Adrenal gland (tissue), 5 donors: ENCODE measurements around the gene UBAP2L.

Experiments
- POLR2A ChIP-seq, 2 donors: fragments of 450-650 bp; IDR thresholded peaks; one replicate each; pipeline ENCODE4 v1.6.1; 2017; ENCODE audit warnings: antibody characterized with exemption in 2 of 2, mild to moderate bottlenecking in 2 of 2, moderate library complexity in 1 of 2
- TF ChIP-seq, protein P1 (sequence below), 6 experiments: fragments of 450-650 bp in 4 of 6; fragments of 200-600 bp in 2 of 6; sonication (generic) in 1 of 6; IDR thresholded peaks; 1 replicate in 5 of 6; 2 replicates in 1 of 6; pipeline versions ENCODE4 v1.5.1 to v1.8.0; 2016 to 2021; ENCODE audit warnings: antibody characterized with exemption in 6 of 6, mild to moderate bottlenecking in 2 of 6, moderate library complexity in 1 of 6
- donor health status: DM: no; HTN: no; CAD: no.

DNA sequence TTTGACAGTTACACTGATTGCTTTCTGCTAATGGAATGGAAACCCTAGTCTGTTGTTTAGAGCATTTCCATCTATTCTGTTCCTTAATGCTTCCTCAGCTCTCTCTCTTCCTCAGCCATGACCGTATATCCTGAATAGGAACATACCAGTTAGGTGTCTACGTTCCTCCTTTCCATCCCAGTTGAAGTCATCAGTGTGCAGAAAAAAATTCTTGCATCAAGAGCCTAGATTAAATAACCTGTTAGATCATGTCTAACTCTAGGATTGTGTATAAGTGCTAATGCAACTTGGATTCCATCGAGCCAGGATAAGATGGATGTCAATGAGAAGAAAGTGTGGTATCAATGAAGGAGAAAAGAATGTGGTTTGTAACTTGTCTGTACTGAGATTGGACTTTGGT, 18.7 kb downstream of the UBAP2L start:
- TF ChIP-seq, protein P1, sequence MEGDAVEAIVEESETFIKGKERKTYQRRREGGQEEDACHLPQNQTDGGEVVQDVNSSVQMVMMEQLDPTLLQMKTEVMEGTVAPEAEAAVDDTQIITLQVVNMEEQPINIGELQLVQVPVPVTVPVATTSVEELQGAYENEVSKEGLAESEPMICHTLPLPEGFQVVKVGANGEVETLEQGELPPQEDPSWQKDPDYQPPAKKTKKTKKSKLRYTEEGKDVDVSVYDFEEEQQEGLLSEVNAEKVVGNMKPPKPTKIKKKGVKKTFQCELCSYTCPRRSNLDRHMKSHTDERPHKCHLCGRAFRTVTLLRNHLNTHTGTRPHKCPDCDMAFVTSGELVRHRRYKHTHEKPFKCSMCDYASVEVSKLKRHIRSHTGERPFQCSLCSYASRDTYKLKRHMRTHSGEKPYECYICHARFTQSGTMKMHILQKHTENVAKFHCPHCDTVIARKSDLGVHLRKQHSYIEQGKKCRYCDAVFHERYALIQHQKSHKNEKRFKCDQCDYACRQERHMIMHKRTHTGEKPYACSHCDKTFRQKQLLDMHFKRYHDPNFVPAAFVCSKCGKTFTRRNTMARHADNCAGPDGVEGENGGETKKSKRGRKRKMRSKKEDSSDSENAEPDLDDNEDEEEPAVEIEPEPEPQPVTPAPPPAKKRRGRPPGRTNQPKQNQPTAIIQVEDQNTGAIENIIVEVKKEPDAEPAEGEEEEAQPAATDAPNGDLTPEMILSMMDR (IDR thresholded peaks at IDR 0.05) = no peak
- TF ChIP-seq POLR2A (IDR thresholded peaks at IDR 0.05) = no peak
